ENCODE measurements around the gene CFAP90.
A peak's percentile ranks its signal among the peaks of the same experiment; 100 is the strongest.

CFAP90 gene

DNA sequence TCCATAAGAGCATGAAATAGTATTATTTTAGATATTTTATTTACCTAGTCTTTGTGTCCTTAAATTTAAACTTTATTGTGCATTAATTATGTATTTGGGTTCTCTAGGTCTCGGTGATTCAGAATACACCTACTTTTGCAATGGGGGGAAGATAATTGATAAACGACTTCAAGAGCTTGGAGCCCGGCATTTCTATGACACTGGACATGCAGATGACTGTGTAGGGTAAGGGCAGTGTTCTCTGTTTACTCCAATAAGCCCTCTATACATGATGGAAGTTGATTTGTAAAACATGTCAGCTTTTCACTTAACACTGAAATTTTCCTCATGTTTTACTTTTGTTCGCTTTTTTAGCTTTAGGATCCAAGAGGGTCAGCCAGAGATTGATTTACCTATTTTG lies 24.2 kb upstream of the CFAP90 start:
- TF ChIP-seq, protein P1, sequence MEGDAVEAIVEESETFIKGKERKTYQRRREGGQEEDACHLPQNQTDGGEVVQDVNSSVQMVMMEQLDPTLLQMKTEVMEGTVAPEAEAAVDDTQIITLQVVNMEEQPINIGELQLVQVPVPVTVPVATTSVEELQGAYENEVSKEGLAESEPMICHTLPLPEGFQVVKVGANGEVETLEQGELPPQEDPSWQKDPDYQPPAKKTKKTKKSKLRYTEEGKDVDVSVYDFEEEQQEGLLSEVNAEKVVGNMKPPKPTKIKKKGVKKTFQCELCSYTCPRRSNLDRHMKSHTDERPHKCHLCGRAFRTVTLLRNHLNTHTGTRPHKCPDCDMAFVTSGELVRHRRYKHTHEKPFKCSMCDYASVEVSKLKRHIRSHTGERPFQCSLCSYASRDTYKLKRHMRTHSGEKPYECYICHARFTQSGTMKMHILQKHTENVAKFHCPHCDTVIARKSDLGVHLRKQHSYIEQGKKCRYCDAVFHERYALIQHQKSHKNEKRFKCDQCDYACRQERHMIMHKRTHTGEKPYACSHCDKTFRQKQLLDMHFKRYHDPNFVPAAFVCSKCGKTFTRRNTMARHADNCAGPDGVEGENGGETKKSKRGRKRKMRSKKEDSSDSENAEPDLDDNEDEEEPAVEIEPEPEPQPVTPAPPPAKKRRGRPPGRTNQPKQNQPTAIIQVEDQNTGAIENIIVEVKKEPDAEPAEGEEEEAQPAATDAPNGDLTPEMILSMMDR (IDR thresholded peaks at IDR 0.05; ENCODE audit: borderline replicate concordance, insufficient read depth, low read depth, low read length) = no peak
- no peak overlapping the region for H3K4me3 ChIP-seq (ENCODE audit: low read depth, low read length)

DNA sequence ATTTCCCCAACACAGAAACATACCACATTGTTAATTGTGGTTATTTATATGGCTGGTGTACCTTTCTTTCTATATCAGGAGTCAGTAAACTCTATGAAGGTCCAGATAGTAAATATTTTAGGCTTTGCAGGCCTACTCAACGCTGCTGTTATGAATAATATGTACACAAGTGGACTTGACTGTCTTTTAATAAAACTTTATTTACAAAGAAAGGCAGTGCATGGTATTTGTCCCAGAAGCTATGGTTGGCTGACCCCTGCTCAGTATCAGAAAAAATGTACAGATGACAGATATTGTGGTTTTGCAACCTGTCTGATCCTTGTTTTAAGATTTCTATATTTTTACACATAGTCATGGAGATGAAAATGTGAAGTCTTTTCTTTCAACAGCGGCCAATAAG lies 23.7 kb upstream of the CFAP90 start:
- no peak overlapping the region for H3K4me3 ChIP-seq (ENCODE audit: low read depth, low read length)
- TF ChIP-seq, protein P1 (IDR thresholded peaks at IDR 0.05; ENCODE audit: borderline replicate concordance, insufficient read depth, low read depth, low read length) = no peak

DNA sequence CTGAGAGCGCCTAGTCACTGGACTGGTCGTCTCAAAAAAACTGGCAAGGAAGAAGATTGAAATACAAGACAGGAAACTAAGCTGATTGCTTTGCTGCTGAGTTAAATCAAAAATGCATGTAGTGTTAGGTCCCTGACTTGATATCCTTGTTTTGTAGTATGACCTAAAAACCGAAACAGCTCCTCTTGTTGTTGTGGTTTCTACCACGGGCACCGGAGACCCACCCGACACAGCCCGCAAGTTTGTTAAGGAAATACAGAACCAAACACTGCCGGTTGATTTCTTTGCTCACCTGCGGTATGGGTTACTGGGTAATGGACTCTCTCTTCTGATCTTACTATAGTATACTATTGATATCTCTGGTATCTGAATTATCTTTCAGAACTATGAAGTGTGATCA lies 22.3 kb upstream of the CFAP90 start:
- no peak overlapping the region for H3K4me3 ChIP-seq (ENCODE audit: low read depth, low read length)
- TF ChIP-seq, protein P1 (IDR thresholded peaks at IDR 0.05; ENCODE audit: borderline replicate concordance, insufficient read depth, low read depth, low read length) = no peak

DNA sequence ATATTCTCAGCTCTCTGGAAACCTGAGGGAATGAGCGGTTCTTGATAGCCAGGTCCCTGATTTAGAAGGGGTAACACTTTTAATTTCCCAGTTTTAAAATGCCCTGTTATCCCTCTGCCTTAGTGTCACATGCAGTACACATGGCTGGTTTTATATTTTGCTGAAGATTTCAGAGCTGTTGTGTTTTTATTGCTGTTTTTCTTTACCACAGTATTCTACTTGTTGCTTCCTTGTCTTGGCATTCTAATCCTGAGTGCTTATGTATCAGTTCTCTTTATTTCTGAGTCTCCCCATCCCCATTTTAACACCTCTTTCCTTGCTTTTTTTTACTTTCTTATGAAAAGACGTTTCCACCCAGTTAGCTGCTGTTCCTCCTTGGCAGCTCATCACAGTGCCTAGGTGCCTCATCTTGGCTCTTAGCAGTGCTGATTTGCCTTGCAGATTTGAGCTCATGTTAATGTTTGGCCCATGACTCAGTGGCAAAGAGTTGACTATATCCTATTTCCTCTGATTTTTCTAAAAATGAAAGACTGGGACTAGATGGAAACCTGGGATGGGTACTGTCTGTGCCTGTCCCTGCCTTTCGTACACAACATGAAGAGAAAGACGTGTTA lies 21.7 kb upstream of the CFAP90 start:
- H3K4me3 ChIP-seq (ENCODE audit: low read depth, low read length) = no peak overlapping the region
- TF ChIP-seq, protein P1 (IDR thresholded peaks at IDR 0.05; ENCODE audit: borderline replicate concordance, insufficient read depth, low read depth, low read length) = no peak

DNA sequence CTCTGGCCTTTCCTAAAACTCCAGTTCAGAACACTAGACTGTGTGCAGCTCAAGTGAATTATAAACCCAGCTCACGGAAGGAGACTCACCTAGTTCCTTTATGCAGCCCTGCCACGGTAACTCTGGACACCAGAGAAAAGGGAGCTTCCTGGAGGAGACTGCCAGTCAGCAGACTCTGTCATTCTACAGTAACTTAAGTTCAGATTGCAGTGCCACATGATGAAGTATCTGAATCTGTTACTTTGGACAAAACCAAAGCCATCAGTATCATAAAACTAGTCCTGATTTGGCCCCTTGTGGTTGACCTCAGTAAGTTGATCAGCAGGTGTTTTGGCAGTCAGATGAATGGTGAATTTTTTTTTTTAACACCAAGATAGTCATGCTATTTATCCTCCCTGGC lies 20.7 kb upstream of the CFAP90 start:
- TF ChIP-seq, protein P1 (IDR thresholded peaks at IDR 0.05; ENCODE audit: borderline replicate concordance, insufficient read depth, low read depth, low read length) = no peak
- no peak overlapping the region for H3K4me3 ChIP-seq (ENCODE audit: low read depth, low read length)

DNA sequence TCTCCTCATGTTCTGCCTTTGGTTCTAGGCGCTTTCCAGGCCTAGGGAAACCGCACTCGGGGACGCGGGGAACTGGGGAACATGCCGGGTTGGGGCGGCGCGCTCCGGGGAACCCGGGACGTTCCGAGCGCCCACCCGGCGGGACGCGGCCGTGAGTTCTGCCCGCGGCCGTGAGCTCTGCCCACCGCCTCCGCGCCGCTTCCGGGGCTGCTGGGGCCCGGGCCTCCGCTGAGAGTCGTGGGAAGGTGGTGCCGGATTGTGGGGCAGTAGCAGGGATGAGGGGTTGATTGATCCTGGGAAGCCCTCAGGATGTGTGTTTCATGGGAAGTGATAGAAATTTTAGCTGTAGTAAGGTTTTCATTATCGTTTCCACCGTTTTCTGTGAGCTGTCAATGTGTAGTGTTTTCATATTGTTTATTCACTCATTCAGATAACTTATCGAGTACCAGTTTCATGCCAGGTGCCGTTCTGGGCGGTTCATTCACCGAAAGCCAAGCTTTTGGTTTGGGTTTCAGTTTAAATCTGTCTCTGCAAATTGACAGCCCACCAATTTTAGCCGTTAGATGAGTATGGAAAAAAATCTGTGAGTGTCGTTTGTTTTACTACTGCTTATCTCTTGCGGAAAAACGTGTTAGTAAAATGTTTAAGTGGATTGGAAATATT lies 18.7 kb upstream of the CFAP90 start:
- TF ChIP-seq, protein P1 (IDR thresholded peaks at IDR 0.05; ENCODE audit: borderline replicate concordance, insufficient read depth, low read depth, low read length) = no peak
- H3K4me3 ChIP-seq (ENCODE audit: low read depth, low read length) = peak overlapping the region; percentile 92
